Upper lobe of right lung (tissue), 1 donor: ENCODE results near the gene PARK7. TPM values are rescaled to one million over a fixed set of nuclear protein-coding genes. Genes with fewer than 3 reads are reported as not detected.

Experiments
- ATAC-seq: fragments of 200-7000 bp; cut with Tn5 transposase; one replicate; pipeline ENCODE4 v1.9.1; 2020; ENCODE audit warnings: mild to moderate bottlenecking, moderate library complexity
- DNase-seq: peaks from one replicate; pipeline ENCODE4 v3.0.0-alpha.2; 2020
- H3K27ac ChIP-seq: fragments of 200-600 bp; one replicate; pipeline ENCODE4 v1.8.0; 2022
- H3K27me3 ChIP-seq: fragments of 200-600 bp; one replicate; pipeline ENCODE4 v1.8.0; 2022; ENCODE audit warnings: mild to moderate bottlenecking
- H3K36me3 ChIP-seq: fragments of 200-600 bp; one replicate; pipeline ENCODE4 v1.8.0; 2022
- H3K4me1 ChIP-seq: fragments of 200-600 bp; one replicate; pipeline ENCODE4 v1.8.0; 2022
- H3K4me3 ChIP-seq: fragments of 200-600 bp; one replicate; pipeline ENCODE4 v1.8.0; 2022; ENCODE audit warnings: mild to moderate bottlenecking
- H3K9me3 ChIP-seq: fragments of 200-600 bp; one replicate; pipeline ENCODE4 v1.8.0; 2022
- intact Hi-C: fragments of 100-400 bp; cut with DNase I; formaldehyde crosslinking; loops from one replicate; pipeline ENCODE4 v1.11.0; 2022
- total RNA-seq: library from RNA; stranded (reverse); fragmentation: NEBNext Ultra II Directional; extraction: Animal tissue kit (Norgen Biotek cat#: 25700); gene quantifications from one replicate; pipeline ENCODE4 v1.2.1, GENCODE V29; 2021
- TF ChIP-seq, protein P1 (sequence below): fragments of 200-600 bp; IDR thresholded peaks from one replicate; pipeline ENCODE4 v1.8.0; 2022; ENCODE audit warnings: antibody characterized with exemption
- donor health status: DM: no; HTN: yes; CAD: no; lungs with severe emphysema.

PARK7 gene
- total RNA-seq, 1 donor from 2014 or later, result 184 TPM

DNA sequence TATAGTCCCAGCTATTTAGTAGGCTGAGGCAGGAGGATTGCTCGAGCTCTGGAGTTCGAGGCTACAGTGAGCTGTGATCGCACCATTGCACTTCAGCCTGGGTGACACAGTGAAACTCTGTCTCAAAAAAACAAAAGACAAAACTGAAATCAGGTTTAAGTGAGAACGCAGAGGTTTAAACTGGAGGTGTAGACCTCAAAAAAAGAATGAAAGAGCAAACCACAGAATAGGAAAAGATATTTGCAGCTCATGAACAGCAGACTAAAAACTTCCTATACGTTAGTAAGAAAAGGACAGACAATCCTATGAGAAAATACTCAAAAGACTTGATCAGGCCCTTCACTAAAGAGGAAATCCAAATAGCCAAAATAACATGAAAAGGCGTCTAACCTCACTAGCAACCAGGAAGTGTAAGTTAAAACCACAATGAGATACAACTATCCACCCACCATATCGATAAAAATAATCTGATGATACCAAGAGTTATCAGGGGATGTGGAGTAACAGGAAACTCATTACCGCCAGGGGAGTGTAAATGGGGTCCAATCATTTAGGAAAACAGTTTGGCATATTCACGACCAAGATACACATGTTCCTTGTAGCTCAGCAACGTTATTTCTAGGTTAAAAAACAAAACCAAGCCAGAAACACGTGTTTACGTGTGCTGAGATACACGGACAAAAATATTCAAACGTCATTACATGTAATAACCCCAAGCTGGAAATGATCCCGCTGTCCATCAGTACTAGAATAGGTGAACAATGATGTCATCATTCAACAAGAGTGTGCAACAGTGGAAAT lies 30.7 kb upstream of the PARK7 start:
- TF ChIP-seq, protein P1, sequence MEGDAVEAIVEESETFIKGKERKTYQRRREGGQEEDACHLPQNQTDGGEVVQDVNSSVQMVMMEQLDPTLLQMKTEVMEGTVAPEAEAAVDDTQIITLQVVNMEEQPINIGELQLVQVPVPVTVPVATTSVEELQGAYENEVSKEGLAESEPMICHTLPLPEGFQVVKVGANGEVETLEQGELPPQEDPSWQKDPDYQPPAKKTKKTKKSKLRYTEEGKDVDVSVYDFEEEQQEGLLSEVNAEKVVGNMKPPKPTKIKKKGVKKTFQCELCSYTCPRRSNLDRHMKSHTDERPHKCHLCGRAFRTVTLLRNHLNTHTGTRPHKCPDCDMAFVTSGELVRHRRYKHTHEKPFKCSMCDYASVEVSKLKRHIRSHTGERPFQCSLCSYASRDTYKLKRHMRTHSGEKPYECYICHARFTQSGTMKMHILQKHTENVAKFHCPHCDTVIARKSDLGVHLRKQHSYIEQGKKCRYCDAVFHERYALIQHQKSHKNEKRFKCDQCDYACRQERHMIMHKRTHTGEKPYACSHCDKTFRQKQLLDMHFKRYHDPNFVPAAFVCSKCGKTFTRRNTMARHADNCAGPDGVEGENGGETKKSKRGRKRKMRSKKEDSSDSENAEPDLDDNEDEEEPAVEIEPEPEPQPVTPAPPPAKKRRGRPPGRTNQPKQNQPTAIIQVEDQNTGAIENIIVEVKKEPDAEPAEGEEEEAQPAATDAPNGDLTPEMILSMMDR, result no peak
- no peaks in the 10 kb centered on the region for H3K4me1 ChIP-seq
- no peak overlapping the region for H3K4me3 ChIP-seq
- ATAC-seq (no peak), DNase-seq (no peak)
- H3K9me3 ChIP-seq, result no peaks in the 10 kb centered on the region
- no peaks in the 10 kb centered on the region for H3K36me3 ChIP-seq
- intact Hi-C loops, result no loop called here
- peaks cover 18% of the 10 kb centered on the region for H3K27me3 ChIP-seq
- no peak overlapping the region for H3K27ac ChIP-seq

DNA sequence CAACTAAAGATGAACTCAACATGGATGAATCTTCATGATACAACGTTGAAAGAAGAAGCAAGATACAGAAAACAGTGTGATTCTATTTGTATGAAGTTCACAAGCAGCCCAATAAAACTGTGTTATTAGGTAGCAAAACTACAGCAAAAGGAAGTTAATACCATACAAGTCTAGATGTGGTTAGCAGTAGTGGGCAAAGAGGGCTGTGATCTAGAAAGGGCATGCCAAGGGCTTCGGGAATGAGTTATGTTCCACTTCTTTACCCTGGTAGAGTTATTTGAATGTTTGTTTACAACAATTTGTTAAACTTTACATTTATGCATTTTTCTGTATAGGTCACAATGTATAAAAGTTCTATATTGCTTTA lies 30.1 kb upstream of the PARK7 start:
- peaks cover 13% of the 10 kb centered on the region for H3K27me3 ChIP-seq

DNA sequence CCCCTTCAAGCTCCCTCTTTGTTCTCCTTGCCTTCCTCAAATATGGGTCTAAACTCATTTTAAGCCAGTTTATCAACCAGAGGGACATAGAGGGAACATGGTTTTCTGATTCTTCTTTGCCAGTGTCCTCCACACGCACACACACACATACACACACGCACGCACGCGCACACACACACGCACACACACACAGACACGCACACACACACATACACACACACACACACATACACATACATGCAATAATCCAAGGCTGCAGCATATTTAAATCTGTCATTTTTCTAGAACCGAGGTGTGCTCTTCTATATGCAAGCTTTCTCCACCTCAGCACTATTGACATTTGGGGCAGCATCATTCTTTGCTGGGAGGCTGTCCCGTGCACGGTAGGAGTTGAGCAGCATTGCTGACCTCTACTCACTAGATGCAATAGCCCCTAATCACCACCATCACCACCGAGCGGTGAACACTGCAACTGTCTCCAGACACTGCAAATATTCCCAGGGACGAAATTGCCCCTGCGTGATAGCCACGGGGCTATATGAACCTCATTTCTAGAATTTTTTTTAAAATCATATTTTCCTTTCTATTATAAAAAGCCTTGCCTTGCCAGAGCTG lies 28.9 kb upstream of the PARK7 start:
- H3K36me3 ChIP-seq, result no peaks in the 10 kb centered on the region
- intact Hi-C loops, result no loop called here
- ATAC-seq (no peak), DNase-seq (no peak)
- TF ChIP-seq, protein P1, result no peak
- peaks cover 10% of the 10 kb centered on the region for H3K27me3 ChIP-seq
- no peaks in the 10 kb centered on the region for H3K4me1 ChIP-seq
- no peak overlapping the region for H3K4me3 ChIP-seq
- H3K9me3 ChIP-seq, result no peaks in the 10 kb centered on the region
- no peak overlapping the region for H3K27ac ChIP-seq

More for the DNA sequence above, 30.1 kb upstream of the PARK7 start:
- no peaks in the 10 kb centered on the region for H3K36me3 ChIP-seq
- H3K4me3 ChIP-seq, result no peak overlapping the region
- no peak overlapping the region for H3K27ac ChIP-seq
- H3K4me1 ChIP-seq, result no peaks in the 10 kb centered on the region
- no peaks in the 10 kb centered on the region for H3K9me3 ChIP-seq
- intact Hi-C loops, result no loop called here
- DNase-seq, result no peak
- ATAC-seq, result no peak
- TF ChIP-seq, protein P1, result no peak

DNA sequence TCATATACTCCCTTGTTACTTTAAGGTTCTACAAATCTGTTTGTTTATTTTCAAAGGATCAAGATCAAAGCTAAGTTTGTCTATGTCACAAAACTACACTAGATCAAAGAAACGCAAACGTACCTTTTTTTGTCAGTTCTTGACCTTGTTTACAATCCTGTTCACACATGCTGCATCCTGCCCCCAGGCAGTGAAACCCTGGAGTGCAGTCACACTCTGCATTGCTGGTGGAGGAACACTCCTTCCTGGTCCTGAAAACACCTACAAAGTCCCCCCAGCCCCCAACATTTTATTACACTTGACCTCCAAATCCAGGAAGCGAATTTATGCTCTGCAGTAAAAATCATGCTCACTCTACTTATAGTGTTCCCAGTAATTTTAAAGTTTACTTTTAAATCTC lies 23.4 kb upstream of the PARK7 start:
- intact Hi-C loops, result no loop called here
- H3K27ac ChIP-seq, result no peak overlapping the region
- H3K9me3 ChIP-seq, result no peaks in the 10 kb centered on the region
- no peaks in the 10 kb centered on the region for H3K36me3 ChIP-seq
- ATAC-seq, result no peak
- no peak overlapping the region for H3K4me3 ChIP-seq
- no peak for DNase-seq
- peaks cover 7% of the 10 kb centered on the region for H3K4me1 ChIP-seq
- TF ChIP-seq, protein P1, result no peak
- H3K27me3 ChIP-seq, result peaks cover 9% of the 10 kb centered on the region

DNA sequence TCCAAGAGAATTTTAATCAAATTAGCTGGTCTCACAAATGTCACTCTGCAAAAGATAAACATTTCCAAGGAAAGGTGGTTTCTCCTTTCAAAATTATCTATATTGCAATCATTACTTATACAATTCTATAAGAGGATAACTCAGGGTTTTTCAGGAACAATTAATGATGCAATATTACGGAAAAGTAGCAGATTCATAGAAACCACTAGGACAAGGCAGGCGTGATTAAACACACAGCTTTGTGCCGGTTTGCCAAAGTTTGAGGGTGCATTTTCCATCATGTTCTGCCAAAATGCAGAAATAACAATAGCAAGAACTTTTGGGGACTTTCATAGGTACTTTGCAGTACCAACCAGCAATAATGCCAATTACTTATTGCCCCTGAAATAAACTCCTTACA lies 21.5 kb upstream of the PARK7 start:
- intact Hi-C loops, result no loop called here
- peaks cover 9% of the 10 kb centered on the region for H3K27me3 ChIP-seq
- H3K4me3 ChIP-seq, result no peak overlapping the region
- H3K4me1 ChIP-seq, result peaks cover 7% of the 10 kb centered on the region
- H3K36me3 ChIP-seq, result no peaks in the 10 kb centered on the region
- DNase-seq (no peak), ATAC-seq (no peak)
- TF ChIP-seq, protein P1, result no peak
- no peak overlapping the region for H3K27ac ChIP-seq
- H3K9me3 ChIP-seq, result no peaks in the 10 kb centered on the region
